HEK293 (cell line): ENCODE data around the gene PDE2A.

Source experiments
- CTCF ChIA-PET: fragments of 350-600 bp; formaldehyde crosslinking; extraction: SDS; loops from one replicate; lab custom pipeline; 2021; ENCODE audit warnings: antibody characterized with exemption; lab: Yijun Ruan, JAX
- POLR2A ChIA-PET: fragments of 300-600 bp; formaldehyde crosslinking; extraction: SDS; loops from one replicate; lab custom pipeline; 2020; ENCODE audit warnings: antibody characterized with exemption, inconsistent platforms; lab: Yijun Ruan, JAX
- H3K27ac ChIP-seq: fragments of 200-500 bp; sonication (Bioruptor generic); 2 replicates; pipeline ENCODE4 v1.5.1; 2014; ENCODE audit warnings: low read depth, low read length, control low read depth, inconsistent platforms; ENCODE audit errors: extremely low read depth
- H3K36me3 ChIP-seq, 2 experiments: fragments of 200-500 bp in 1 of 2; sonication (Bioruptor generic) in 1 of 2; 1 replicate in 1 of 2; 2 replicates in 1 of 2; pipeline ENCODE4 v1.5.1; 2014 to 2017; ENCODE audit warnings: inconsistent platforms in 2 of 2, low read length in 2 of 2; ENCODE audit not compliant: control insufficient read depth in 2 of 2, insufficient read depth in 1 of 2
- H3K4me1 ChIP-seq: fragments of 200-500 bp; sonication (Bioruptor generic); 2 replicates; pipeline ENCODE4 v1.5.1; 2014; ENCODE audit warnings: mild to moderate bottlenecking, low read length, inconsistent platforms; ENCODE audit not compliant: control insufficient read depth, insufficient read depth
- H3K4me3 ChIP-seq: 2 replicates; pipeline ENCODE4 v1.5.1; 2011; ENCODE audit warnings: low read depth, mild to moderate bottlenecking, control low read depth, low read length, moderate library complexity
- H3K9me3 ChIP-seq: fragments of 200-500 bp; sonication (Bioruptor generic); 2 replicates; pipeline ENCODE4 v1.5.1; 2014; ENCODE audit warnings: low read depth, low read length, inconsistent platforms; ENCODE audit not compliant: control insufficient read depth, insufficient read depth
- EGR2 ChIP-seq: fragments of 450-650 bp; formaldehyde crosslinking; IDR thresholded peaks from 2 replicates; pipeline ENCODE4 v1.5.1; 2016; ENCODE audit warnings: low read depth, missing biosample characterization, missing genetic modification characterization
- FEZF1 ChIP-seq: fragments of 450-650 bp; formaldehyde crosslinking; IDR thresholded peaks from 2 replicates; pipeline ENCODE4 v1.5.1; 2016; ENCODE audit warnings: missing biosample characterization, missing genetic modification characterization
- KLF9 ChIP-seq: fragments of 450-650 bp; formaldehyde crosslinking; IDR thresholded peaks from 2 replicates; pipeline ENCODE4 v1.5.1; 2016; ENCODE audit warnings: missing biosample characterization, missing genetic modification characterization, low read depth
- PRDM10 ChIP-seq: fragments of 450-650 bp; formaldehyde crosslinking; IDR thresholded peaks from 2 replicates; pipeline ENCODE4 v1.5.1; 2016; ENCODE audit warnings: missing biosample characterization, missing genetic modification characterization
- SP7 ChIP-seq: fragments of 450-650 bp; formaldehyde crosslinking; IDR thresholded peaks from 2 replicates; pipeline ENCODE4 v1.5.1; 2016; ENCODE audit warnings: missing biosample characterization, missing genetic modification characterization
- WT1 ChIP-seq: fragments of 450-650 bp; formaldehyde crosslinking; IDR thresholded peaks from 2 replicates; pipeline ENCODE4 v1.5.1; 2016; ENCODE audit warnings: missing biosample characterization, missing genetic modification characterization
- ZNF155 ChIP-seq: fragments of 450-650 bp; formaldehyde crosslinking; IDR thresholded peaks from 2 replicates; pipeline ENCODE4 v1.5.1; 2016; ENCODE audit warnings: missing biosample characterization, missing genetic modification characterization
- ZNF16 ChIP-seq: fragments of 450-650 bp; formaldehyde crosslinking; IDR thresholded peaks from 2 replicates; pipeline ENCODE4 v1.5.1; 2016; ENCODE audit warnings: low read depth, missing biosample characterization, missing genetic modification characterization
- ZNF292 ChIP-seq: fragments of 450-650 bp; formaldehyde crosslinking; IDR thresholded peaks from 2 replicates; pipeline ENCODE4 v1.5.1; 2016; ENCODE audit warnings: low read depth, missing biosample characterization, missing genetic modification characterization, borderline replicate concordance
- ZNF311 ChIP-seq: fragments of 450-650 bp; formaldehyde crosslinking; IDR thresholded peaks from 2 replicates; pipeline ENCODE4 v1.5.1; 2017; ENCODE audit warnings: missing biosample characterization, missing genetic modification characterization, borderline replicate concordance
- ZNF341 ChIP-seq: fragments of 450-650 bp; formaldehyde crosslinking; IDR thresholded peaks from 2 replicates; pipeline ENCODE4; 2016; ENCODE audit warnings: low read depth, missing biosample characterization, missing genetic modification characterization
- ZNF350 ChIP-seq: fragments of 450-650 bp; formaldehyde crosslinking; IDR thresholded peaks from 2 replicates; pipeline ENCODE4 v1.5.0; 2017; ENCODE audit warnings: missing biosample characterization, mild to moderate bottlenecking, missing genetic modification characterization
- ZNF510 ChIP-seq: fragments of 450-650 bp; formaldehyde crosslinking; IDR thresholded peaks from 2 replicates; pipeline ENCODE4 v1.5.1; 2018; ENCODE audit warnings: mild to moderate bottlenecking, missing genetic modification characterization, missing biosample characterization; ENCODE audit not compliant: insufficient replicate concordance
- ZSCAN5A ChIP-seq: fragments of 450-650 bp; formaldehyde crosslinking; IDR thresholded peaks from 2 replicates; pipeline ENCODE4 v1.5.1; 2016; ENCODE audit warnings: missing biosample characterization, missing genetic modification characterization

PDE2A gene

GRCh38 chr11:72582206-72583176, 91.7 kb downstream of the PDE2A start:
- Histone ChIP-seq H3K36me3 (no peaks in the 10 kb centered on the region), H3K4me1 (no peaks in the 10 kb centered on the region), H3K4me3 (no peak overlapping the region), H3K9me3 (no peaks in the 10 kb centered on the region), H3K27ac (no peak overlapping the region)
- CTCF ChIA-PET: interaction anchor here (1.1 to 3.3 kb wide), 2 partner anchors 7 to 9 kb away, joined by 3 to 12 read pairs; no protein-coding TSS in a partner anchor
- POLR2A ChIA-PET: no interaction called here
- TF ChIP-seq ZNF292 (no peak), FEZF1 (tag by site-specific recombination) (no peak), WT1 (tag by site-specific recombination) (no peak), ZNF350 (no peak), ZNF510 (no peak)

- ChIA-PET POLR2A (no interaction called here), CTCF (interaction anchor here (3.3 kb wide), 1 partner anchor 8 kb away, joined by 12 read pairs; no protein-coding TSS in a partner anchor)
- H3K36me3 ChIP-seq: no peaks in the 10 kb centered on the region
- no peaks in the 10 kb centered on the region for H3K9me3 ChIP-seq
- no peak overlapping the region for H3K27ac ChIP-seq
- H3K4me3 ChIP-seq: no peak overlapping the region
- TF ChIP-seq ZSCAN5A (tag by site-specific recombination) (no peak), KLF9 (tag by site-specific recombination) (no peak), ZNF155 (tag by site-specific recombination) (no peak), PRDM10 (no peak), SP7 (no peak), ZNF311 (tag by site-specific recombination) (no peak), ZNF16 (tag by site-specific recombination) (no peak)
- H3K4me1 ChIP-seq: no peaks in the 10 kb centered on the region
Observed at GRCh38 chr11:72581067-72581466, 93.2 kb downstream of the PDE2A start.

GRCh38 chr11:72580642-72580950, 93.6 kb downstream of the PDE2A start:
- TF ChIP-seq ZNF341 (tag by site-specific recombination) (peak; percentile 56; the same call in 1 of the 2 replicates), EGR2 (no peak)
- no peaks in the 10 kb centered on the region for H3K9me3 ChIP-seq
- CTCF ChIA-PET: interaction anchor here (3.3 kb wide), 1 partner anchor 9 kb away, joined by 12 read pairs; no protein-coding TSS in a partner anchor
- no peak overlapping the region for H3K4me3 ChIP-seq
- no peaks in the 10 kb centered on the region for H3K4me1 ChIP-seq
- POLR2A ChIA-PET: no interaction called here
- H3K27ac ChIP-seq: no peak overlapping the region
- H3K36me3 ChIP-seq: no peaks in the 10 kb centered on the region
